GM10847 (cell line): ENCODE results near the gene IGFALS.

Experiments used
- POLR2A ChIP-seq: IDR thresholded peaks from 2 replicates; pipeline ENCODE4 v1.6.1; 2011; ENCODE audit not compliant: insufficient read length; ENCODE audit errors: extremely low read depth

Gene IGFALS

DNA sequence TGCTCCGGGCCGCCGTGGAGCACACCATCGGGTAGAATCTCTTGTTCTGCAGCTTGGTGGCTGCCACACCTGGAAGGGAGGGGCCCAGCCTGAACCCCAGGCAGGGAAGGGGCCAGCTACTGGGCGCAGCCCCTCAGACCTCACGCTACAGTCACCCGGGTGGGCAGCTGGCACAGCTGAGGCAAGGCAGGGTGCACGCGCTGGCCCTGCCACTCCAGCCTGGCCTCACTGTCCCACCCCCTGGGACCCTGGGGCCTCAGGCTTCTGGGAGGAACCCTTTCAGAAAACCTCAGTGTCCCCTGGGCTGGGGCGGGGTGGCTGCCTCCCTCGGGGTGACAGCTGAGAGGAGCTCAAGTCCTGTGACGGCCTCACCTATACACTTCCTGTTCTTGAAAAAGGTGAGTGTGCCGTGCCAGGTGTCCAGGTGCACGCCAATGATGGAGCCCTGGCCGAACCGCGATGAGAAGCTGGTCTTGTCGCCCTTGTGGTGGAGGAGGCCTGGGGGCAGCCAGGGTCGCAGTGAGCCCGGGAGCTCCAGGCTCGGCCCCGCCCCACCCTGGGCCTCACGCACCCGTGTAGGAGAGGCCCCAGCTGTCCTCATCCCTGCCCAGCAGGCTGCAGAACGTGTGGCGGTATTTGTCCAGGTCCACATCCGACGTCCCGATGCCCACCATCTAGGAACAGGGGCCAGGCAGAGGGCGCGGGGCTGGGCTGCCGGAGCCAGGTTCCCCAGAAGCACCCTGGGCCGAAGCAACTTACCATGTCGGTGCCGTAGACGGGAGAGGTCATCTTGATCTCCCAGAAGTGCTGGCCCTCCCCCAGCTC lies 15.9 kb downstream of the IGFALS start:
- no peak for TF ChIP-seq POLR2A

DNA sequence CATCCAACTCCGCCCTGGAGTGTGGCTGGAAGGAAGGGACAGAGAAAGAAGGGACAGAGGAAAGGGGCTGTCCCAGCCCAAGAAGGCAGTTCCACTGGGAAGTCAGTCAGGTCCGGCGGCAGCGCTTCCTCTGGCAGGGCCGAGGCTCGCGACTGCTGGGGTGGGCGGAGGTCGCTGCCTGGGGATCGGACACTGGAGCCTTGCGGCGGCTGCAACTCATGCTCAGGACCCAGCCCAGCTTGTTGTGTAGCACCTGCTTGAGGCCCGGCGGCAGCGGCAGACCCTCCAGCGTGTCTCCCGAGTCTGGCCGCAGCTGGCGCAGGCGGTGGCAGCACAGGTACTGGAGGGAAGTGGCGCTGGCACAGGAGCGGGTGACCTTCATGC lies 16.5 kb downstream of the IGFALS start:
- no peak for TF ChIP-seq POLR2A

DNA sequence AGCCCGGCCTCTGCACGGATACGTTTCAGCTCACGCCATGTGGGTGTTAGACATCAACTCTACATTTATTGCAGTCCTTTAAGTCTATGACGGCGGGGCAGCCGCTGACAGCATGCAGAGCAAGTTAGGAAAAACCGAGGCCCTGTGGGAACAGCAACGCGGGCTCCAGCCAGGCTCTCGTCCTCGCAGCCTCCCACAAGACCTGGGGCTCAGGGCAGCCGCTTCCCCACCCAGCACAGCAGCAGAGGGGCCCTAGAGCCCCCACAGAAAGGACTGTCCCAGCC lies 16.9 kb downstream of the IGFALS start:
- TF ChIP-seq POLR2A, result no peak

DNA sequence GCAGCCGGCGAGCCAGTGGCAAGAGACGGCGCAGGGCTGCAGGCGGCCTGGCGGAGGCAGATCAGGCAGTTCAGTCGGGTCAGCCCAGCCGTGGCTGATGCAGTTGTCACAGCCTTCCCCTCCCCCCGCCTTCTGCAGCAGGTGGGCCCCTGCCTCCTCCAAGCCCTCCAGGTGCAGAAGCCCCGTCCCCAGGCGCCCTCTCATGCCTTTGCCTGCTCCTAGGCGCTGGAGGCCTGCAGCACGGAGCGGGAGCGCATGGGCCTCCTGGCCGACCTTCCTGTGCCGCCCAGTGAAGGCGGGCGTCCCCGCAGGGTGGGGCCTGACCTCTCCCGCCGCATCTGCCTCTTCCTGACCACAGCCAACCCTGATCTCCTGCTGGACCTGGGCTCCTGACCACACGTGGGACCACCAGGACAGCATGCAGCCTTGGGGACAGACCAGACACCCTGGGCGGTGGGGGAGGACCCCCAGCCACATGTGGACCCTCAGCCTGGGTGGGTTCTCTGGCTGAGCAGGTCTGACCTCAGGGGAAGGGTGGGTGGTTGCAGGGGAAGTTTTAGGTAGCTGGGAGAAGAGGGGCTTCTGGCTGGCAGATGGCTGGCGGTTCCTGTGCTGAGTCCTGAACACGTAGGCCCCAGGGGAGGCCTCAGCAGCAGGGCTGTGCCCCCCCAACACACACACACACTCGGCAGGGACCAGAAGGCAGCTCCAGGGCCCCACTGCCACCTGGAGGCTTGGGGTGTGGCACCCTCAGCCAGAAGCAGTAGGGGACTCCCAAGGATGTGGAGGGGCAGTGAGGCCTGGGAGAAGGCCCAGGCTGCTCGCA lies 17.4 kb downstream of the IGFALS start:
- TF ChIP-seq POLR2A, result no peak

DNA sequence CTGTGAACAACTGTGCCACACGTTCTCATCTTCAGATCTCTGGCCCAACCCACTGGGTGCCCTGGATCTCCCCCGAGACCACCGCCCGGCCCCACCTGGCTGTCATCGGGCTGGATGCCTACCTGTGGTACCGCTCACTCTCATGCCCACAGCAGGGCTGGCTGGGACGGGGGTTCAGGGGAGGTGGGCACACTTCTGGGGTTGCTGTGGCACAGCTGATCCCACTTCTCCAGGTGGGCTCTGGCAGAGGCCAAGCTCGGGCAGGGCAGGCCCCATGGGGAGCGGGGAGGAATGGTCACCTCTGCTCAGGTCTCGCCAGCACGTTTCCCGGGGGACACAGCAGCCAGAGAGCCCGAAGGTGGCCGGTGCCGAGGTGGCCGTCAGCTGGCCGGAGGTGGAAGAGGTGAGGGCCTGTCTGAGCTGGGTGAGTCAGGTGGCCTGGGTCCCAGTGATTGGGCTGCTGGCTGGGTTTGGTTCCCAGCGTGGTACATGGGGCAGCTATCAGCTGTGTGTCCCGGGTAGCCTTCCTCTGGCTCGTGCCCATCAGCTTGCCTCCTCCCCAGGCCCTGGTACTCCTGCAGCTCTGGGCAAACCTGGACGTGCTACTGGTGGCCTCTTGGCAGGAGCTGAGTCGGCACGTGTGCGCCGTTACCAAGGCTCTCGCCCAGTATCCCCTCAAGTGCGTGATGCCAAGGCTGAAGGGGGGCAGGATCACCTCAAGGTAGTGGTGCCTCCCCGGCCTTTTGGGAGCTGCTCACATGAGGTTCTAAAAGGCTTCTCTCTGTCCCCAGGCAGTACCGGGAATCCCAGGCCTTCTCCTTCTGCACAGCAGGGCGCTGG lies 18.3 kb downstream of the IGFALS start:
- no peak for TF ChIP-seq POLR2A

DNA sequence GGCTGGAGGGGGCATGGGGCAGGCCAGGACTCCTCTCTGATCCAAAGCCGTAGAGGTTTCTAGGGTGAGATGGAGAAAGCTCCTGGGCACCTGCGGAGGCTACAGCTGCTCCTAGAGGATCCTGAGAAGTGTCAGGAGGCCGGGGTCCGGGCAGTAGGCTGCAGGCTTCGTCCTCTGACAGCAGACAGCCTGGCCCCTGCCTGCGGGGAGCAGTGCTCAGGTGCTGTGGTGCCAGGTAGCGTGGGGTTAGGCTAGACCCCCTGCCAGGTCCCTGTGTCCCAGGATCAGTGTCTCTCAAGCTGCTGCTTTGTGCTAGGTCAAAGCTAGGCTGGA lies 19.1 kb downstream of the IGFALS start:
- no peak for TF ChIP-seq POLR2A

DNA sequence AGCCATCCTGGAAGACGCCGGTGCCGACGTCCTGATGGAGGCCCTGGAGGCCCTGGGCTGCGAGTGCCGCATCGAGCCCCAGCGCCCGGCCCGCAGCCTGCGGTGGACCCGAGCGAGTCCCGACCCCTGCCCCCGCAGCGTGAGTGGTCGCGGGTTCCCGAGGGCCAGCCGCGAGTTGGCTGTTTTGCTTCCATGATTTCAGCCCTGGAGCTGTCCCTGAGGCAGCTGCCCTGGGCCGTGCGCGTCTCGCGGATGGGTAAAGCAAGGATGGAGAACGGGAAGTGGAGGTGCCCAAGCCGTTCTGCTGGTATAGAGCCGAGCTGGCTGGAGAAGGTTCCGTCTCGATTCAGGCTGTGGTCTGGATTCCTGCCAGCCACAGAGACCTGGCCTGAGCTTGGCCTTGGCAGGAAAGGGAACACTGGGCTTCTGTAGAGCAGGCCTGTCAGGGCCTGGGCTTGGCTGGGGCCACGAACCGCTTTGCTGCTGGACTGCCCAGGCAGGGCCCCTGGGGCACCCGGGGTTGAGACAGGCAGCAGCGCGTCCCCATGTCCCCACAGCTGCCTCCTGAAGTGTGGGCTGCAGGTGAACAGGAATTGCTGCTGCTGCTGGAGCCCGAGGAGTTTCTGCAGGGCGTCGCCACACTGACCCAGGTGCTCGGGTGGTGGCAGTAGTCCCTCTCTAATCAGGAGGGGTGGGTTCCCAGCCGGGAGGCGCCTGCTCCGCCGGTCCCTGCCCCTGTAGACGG lies 19.6 kb downstream of the IGFALS start:
- no peak for TF ChIP-seq POLR2A

DNA sequence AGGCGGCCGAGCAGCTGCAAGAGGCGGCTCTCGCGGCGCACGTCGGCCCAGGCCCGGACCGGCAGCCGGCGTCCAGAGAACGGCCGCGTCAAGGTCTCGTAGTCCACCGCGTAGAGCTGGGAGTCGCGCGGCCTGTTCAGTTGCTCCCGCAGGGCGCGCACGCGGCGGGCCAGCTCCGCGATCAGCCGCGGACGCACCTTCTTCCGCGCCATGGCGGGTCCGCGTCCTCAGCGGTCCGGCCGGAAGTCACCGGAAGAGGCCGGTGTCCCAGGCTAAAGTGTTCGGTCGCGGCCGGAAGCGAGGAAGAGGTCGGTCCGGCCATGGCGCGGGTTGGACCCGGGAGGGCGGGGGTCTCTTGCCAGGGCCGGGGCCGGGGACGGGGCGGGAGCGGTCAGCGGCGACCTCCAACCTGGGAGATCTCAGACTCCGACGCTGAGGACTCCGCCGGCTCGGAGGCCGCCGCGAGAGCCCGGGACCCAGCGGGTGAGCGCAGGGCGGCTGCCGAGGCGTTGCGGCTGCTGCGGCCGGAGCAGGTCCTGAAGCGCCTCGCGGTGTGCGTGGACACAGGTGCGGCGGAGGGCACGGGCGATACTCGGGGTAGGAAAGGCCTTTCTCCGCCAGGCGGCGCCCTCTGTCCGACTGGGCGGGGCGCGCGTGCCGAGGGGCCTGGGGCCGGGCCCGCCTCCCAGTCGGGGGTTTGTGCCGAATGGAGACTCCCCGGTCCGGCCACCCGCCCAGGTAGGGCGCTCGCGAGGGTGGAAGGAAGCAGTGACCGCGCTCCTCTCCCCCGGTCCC lies 20.4 kb downstream of the IGFALS start, which contains the start of gene MRPS34:
Gene MRPS34 (minus strand): TSS at position 227 of the 795 bp plus-strand sequence. CDS start 15 bp downstream, at position 212.
- peak; percentile 88 for TF ChIP-seq POLR2A

DNA sequence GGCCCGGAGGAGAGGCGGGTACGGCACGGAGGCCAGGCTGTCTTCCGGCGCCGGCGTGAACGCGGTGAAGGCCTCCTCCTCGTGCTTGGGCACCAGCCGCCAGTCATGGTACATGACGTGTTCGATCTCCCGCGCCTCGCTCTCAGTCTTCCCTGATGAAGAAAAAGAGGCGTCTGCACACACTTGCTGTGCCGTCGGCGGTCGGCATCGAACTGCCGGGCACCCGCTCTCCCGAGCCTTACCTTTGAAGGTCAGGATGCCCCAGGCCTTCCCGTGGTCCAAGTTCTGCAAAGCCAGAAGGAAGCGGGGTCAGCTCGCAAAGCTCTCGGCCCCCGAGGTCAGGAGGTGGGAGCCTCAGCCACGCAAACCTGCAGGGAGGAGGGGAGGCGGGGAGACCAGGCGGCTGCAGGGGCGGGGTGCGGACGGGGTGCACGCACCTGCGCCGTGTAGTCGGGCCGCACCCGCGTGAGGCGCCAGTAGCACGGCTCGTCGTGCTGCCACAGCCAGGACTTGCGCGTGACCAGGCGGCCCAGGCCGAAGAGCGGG lies 21.1 kb downstream of the IGFALS start, which contains the start of gene EME2:
Gene EME2 (plus strand): TSS at position 449 of the 546 bp plus-strand sequence. CDS start 418 bp downstream, outside the sequence.
- TF ChIP-seq POLR2A, result no peak

DNA sequence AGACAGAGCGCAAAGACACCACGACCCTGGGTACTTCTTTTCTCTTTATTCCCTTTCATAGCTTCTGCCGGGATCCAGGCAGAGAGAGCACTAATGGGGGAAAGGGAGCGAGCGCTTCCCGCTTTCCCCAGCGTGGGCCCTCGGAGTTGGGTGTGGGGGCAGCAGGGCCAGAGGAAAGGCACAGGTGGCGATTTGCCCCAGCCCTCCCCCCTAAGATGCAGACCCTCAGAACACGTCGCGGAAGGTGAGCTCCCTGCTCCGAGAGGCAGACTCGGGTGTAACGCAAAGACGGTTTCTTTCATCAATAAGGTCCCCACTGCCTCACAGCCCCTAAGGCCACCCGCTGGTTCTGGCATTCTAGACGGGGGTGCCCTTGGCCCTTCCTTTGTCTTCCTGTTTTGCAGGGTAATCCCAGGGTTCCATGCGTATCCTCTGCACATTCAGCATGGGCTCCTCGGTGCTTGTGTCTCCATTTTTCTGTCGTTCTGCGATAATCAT lies 21.6 kb downstream of the IGFALS start:
- TF ChIP-seq POLR2A, result no peak

DNA sequence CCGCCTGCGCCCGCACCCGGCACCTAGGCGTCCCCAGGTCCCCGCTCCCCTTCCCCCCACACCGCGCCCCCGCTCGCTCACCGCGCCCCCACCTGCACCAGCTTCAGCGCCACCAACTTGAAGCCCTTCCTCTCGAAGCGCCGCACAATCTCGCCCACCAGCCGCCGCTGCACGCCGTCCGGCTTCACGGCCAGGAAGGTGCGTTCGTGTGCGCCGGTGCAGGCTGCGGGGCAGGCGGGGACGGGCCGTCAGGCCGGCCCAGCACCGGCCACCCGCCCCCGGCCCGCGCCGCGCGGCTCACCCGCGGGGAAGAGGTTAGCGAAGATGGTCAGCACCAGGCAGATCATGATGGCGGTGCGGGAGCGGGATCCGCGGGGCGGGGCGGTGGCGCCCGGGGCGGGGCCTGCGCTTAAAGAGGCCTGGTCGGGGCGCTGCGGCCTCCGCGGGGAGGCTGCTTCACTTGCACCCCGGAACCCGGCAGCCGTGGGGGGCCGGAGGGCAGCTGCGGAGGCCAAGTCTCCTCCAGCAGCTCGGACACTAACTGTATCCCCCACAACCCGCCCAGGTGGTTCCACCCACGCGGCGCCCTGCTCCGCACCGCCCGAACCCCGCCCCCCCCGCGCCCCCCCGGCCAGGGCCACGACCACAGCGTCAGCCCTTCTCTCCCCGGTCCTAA lies 22.2 kb downstream of the IGFALS start, which contains the start of gene NME3:
Gene NME3 (minus strand): TSS at position 356 of the 676 bp plus-strand sequence. CDS start 9 bp downstream, at position 347.
- TF ChIP-seq POLR2A, result peak; percentile 22

DNA sequence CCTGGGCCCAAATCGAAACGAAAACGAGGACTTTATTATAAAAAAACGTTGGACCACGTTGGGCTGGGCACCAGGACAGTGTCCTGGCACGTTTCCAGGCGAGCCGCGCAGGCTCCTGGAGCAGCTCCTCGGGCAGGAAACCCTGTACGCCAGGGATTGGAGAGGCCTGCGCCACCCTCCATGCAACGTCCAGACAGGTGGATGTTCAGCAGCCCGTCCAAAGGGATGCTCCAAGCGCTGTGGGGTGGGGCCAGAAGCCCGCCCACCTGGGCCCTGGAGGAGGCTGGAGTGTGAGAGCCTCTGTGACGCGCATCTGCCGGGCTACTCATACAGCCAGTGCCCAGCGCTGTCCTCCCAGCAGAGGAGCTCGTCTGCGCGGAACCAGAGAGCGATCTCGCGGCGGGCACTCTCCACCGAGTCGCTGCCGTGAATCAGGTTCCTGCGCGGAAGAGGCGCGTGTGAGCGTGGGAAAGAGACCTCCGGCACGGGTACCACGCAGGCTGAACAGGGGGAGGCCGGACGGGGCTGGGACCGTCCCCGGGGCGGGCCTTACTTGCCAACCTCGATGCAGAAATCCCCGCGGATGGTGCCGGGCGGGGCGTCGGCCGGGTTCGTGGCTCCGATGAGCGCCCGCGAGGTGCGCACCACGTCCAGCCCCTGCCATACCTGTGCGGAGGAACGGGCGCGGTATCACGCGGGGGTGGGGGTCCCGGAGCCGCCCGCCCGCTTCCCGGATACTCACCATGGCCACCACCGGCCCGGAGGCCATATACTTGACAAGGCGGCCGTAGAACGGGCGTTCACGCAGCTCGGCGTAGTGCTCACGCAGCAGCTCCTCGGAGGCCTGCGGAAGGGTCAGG lies 22.9 kb downstream of the IGFALS start:
- TF ChIP-seq POLR2A, result peak; percentile 11
